CD4-positive, alpha-beta T cell treated with Interferon alpha-2 for 1 hour (primary cell): ENCODE data around the gene POP4.

Experiments
- DNase-seq, 2 donors: peaks; one replicate each; pipeline ENCODE4 v3.0.0-alpha.2; 2020 to 2022

The POP4 gene

DNA sequence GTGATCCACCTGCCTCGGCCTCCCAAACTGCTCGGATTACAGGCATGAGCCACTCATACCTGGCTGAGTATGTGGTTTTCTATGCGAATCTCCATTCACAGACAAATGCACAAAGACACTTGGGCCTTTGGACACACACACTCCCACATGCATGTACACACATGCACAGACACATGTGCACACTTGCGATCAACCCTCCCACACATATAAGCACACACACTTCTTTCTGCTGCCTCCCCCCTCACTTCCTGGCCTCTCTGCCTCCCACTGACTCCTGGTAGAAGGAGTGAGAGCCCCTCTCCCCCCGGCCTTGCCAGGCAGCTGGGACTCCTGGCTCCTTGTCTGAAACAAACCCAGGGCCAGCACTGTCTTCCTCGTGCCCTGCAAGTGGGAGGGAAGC, 29.9 kb downstream of the POP4 start:
- DNase-seq: no peak

DNA sequence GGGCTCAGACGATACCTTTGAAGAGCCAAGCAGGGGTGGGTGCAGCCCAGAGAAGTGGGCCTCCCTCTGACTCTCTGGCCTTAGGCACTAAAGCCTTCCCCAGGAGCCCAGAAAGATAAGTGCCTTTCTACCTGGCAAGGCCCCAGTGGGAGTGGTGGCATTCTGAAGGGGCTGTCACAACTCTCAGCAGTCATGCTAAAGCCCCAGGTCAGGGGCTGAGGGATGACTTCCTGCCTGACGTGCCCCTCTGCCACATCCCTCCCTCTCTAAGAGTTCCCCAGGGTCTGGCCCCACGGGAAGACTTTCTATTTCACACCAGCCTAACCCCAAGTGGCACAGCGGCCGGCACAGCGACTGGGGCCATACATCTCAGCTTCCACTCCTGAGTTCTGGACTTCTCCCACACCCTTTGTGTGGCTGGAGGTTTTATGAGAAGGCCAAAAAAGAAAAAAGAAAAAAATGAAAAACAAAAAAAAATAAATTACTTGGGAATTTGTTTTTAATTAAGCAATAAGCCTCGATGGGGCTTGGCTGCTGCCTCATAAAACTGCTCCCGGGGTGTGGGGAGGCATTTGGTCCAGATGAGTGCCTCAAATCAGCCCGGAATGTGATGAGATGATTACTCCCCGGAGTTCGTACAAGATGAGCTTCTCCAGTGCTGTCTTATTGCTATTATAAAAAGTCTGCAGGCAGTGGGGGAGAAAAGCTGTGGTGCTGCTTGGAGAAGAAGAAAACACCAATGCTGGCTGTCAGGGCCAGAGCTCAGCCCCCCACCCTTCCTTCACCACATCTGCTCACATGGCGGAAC, 30.7 kb downstream of the POP4 start:
- no peak for DNase-seq

DNA sequence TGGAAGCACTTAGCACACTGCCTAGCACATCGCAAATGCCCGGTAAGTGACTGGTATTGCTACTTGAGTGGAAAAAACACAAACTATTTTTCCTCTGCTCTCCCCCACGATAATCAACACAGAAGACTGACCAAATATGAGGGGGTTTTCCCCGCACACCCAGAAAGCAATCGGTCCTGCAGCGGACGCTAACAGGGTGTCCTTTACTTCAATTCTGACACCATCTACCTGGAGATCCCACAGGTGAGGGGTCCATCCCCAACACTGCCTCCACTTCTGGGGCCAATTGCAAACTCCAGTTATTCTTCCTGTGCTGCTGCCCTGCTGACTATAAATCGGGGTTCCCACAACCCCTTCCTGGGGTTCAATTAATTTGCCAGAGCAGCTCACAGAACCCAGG, 33.0 kb downstream of the POP4 start:
- DNase-seq: no peak

DNA sequence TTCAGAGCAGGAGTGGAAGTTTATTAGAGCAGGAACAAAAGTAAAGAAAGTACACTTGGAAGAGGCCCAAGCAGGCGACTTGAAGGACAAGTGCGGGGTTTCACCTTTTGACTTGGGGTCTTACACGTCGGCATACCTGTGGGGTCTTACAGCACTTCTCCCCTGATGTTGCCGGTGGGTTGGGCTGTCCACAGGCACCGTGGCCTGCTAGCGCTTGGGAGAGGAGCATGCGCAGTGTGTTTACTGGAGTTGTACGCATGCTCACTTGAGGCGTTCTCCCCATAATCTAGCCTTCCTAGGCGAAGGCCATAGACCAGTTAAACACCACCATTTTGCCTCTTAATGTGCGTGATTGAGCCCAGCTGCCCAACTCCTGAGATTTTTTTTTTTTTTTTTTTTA, 34.1 kb downstream of the POP4 start:
- DNase-seq: no peak

DNA sequence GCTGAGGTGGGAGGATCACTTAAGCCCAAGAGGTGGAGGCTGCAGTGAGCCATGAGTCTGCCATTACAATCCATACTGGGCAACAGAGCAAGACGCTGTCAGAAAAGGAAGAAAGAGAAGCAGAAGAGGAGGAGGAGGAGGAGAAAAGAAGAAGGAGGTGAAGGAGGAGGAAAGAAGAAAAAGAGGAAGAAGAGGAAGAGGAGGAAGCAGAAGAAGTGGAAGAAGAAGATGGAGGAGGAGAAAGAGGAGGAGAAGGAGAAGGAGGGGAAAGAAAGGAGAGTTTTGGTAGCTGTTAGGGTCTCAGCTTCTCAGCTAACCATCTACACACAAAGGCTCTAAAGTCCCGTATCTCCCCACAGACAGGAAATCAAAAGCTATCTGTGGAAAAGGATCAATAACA, 35.5 kb downstream of the POP4 start:
- DNase-seq: no peak

DNA sequence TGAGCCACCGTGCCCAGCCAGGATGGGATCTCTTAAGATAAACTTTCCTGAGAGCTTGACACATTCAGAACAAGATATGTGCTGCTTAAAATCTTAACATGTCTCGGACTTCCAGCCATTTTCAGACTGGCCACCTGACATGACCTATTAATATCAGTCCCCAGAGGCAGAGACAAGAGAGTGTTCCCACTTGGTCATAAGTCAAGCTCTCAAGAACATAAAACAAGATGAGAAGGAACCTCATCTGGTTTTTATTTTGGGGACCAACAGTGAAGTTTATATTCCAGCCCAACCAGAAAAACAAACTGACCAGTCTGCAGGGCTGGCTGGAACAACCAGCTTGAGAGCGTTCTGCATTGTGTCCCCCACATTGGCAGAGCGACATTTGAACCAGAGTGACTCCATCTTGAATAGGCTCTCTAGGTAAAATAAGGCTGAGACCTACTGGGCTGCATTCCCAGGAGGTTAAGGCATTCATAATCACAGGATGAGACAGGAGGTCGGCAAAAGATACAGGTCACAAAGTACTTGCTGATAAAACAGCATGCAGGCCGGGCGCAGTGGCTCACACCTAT, 37.4 kb downstream of the POP4 start:
- no peak for DNase-seq

DNA sequence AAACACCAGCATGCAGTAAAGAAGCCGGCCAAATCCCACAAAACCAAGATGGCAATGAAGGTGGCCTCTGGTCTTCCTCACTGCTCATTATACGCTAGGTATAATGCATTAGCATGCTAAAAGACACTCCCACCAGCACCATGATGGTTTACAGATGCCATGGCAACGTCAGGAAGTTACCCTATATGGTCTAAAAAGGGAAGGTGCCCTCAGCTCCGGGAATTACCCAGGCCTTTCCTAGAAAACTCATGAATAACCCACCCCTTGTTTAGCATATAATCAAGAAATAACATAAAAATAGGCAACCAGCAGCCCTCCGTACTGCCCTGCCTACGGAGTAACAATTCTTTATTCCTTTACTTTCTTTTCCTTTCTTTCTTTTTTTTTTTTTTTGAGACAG, 38.1 kb downstream of the POP4 start:
- DNase-seq: no peak

DNA sequence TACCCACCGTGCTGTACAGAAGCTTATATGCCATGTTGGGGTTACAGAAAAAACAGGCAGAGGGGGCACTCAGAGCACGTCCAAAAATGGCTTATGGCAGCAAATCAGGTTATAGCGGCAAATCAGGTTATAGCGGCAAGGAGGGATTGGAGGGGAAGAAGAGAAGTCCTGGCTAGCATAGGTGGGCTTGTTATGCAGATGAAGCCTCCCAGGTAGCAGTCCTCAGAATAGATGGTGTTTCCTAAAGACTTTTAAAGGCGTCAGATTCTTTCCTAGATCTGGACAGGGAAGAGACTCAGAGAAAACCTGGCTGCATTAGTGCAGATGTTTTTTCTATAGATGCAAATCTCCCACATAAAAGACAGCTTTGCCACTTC, 39.4 kb downstream of the POP4 start:
- no peak for DNase-seq

DNA sequence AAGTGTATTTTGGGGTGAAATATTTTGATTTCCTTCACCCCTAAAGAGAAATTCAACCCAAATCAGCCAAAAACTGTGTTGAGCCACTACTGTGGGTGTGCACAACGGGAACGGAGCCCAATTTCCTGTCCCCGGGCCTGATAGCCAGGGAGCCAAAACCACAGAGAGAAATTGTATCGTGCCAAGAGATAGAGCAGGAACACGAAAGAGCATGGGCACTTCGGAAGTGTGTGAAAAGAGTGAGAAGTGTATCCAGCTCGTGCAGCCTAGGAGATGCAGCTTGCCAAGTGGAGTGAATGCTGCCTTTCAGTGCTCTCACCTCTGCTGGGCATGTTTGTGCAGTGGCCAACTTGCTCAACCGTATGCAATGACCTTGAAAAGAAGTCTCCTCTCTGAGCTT, 39.8 kb downstream of the POP4 start:
- DNase-seq: no peak

DNA sequence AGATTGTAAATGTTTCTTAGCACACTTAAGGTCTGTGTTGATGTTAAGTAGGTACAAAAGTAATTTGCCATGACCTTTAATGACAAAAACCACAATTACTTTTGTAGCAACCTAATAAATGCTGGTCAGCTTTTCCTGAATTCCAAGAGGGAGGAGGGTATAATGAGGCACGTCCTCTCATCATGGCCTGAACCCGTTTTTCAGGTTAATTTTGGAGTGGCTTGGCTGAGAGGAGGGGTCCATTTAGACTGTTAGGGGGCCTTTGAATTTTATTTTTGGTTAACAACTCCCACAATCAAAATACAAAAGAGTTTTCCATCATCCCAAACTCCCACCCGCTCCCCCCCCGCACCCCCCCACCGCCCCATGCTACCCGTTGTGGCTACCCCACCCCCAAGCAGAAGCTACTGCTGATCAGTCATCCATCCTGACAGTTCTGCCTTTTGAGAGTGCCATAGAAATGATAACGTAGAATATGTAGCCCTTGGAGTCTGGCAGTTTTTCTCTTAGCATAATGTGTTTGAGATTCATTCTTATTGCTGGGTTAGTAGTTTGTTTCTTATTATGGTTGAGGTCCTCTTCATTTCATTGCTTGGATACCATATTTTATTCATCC, 44.8 kb downstream of the POP4 start:
- DNase-seq: no peak

DNA sequence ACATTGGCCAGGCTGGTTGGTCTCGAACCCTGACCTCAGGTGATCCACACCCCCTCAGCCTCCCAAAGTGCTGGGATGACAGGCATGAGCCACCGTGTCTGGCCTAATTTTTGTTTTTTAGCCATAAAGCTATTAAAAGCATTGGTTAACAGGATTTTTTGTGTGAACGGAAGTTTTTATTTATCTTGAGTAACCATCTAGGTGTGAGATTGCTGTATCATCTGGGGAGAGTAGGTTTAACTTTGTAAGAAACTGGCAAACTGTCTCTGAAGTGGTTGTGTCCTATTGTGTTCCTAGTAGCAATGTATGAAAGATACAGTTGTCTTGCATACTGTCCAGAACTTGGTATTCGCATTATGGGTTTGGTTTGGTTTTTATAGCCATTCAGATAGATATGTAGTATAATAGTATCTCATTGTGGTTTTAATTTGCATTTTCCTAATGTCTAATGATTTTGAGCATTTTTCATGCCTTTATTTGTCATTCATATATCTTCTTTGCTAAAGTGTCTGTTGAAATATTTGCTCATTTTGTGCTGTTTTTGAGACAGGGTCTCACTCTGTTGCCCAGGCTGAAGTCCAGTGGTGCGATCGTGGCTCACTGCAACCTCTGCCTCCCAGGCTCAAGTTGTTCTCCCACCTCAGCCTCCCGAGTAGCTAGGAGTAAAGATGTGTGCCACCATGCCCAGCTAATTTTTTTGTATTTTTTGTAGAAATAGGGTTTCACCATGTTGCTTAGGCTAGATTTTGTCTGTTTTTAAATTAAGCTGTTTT, 45.7 kb downstream of the POP4 start:
- no peak for DNase-seq

DNA sequence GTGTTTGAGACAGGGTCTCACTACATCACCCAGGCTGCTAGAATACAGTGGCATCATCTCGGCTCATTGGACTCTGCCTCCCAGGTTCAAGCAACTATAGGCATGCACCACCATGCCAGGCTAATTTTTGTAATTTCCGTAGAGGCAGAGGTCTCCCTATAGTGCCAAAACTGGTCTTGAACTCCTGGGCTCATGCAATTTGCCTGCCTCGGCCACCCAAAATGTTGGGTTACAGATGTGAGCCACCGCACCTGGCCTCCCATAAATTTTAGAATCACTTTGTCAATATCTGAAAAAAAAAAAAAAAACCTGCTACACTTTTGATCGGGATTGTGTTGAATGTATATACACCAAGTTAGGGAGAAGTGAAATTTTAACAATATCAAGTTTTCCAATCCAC, 47.3 kb downstream of the POP4 start:
- no peak for DNase-seq

DNA sequence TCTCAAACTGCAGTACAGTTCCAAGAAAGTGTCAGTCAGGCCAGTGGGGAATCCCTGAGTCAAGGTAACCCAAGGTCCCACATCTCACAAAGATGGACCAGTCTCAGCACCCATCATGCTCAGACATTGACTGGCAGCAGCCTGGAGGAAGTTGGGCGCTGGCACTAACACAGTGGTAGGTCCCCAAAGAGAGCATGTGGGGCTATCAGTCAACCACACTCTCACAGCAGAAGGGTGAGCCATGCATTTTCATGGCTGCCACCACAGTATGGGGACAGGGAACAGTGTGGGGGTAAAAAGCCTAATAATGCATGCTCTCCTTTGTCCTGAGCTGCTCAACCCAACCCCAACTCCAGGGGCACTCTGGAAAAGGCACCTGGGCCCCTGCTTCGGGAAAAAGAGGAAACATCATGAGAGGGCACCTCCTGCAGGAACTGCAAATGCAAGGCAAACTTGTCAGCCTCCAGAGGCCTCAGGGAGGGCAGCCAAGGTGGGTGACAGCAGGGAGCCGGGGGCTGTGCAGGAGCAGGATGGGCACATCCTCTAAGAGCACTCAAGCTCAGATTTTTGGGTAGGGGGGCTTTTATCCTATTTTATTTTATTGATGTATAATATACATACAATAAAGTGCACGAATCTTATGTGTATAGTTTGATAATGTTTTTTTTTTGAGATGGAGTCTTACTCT, 49.7 kb downstream of the POP4 start:
- no peak for DNase-seq

DNA sequence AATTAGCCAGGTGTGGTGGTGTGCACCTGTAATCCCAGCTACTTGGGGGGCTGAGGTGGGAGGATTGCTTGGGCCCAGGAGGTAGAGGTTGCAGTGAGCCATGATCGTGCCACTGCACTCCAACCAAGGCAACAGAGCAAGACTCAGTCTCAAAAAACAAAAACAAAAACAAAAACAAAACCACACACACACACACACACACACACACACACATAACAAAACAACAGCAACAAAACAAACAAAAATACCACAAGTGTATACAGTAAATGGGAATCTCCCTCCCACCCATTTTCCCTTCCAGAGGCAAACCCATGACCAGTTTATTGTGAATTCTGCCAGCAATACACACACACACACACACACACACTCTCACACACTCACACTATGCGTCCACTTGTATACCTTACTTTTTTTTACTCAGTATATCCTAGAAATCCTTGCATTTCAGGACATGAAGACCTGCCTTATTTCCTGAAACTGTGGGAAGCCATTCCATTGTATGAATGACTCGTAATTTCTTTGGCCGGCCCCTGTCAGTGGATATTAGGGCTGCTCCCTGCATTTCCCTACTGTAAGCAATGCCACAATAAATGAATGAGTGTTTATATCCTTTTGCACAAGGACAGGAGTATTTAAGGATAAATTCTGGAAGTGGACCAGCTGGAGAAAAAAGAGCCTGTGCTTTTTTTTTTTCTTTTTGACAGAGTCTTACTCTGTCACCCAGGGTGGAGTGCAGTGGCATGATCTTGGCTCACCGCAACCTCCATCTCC, 52.3 kb downstream of the POP4 start:
- DNase-seq: no peak

DNA sequence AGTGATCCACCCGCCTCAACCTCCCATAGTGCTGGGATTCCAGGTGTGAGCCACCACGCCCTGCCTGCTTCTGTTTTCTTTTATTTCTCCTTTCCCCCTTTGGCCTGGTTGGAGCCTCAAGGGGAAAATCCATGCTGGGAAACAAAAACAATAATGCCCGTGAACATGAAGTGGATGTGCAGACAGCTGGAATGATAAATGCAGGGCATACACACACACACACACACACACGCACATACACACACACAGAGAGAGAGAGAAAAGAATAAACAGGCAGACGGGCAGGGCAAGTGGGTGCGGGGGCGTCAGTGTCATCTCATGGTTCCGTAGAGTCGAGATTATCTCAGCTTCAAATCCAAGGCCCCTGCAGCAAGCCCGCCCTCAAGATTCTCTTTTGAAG, 54.8 kb downstream of the POP4 start:
- no peak for DNase-seq

DNA sequence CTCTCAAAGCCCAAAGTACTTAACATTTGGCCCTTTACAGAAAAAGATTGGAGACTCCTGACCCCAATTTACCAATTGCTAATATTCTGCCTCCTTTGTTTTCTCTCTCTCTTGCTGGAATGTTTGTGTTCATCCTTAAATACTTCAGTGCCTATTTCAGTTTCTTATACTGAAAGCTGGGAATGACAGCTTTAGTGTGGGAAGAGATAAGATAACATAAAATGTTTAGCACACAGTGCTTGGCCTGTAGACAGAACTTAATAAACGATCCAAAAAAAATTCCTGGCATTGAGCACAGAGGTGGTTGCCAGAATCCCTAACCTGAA, 56.2 kb downstream of the POP4 start:
- no peak for DNase-seq

DNA sequence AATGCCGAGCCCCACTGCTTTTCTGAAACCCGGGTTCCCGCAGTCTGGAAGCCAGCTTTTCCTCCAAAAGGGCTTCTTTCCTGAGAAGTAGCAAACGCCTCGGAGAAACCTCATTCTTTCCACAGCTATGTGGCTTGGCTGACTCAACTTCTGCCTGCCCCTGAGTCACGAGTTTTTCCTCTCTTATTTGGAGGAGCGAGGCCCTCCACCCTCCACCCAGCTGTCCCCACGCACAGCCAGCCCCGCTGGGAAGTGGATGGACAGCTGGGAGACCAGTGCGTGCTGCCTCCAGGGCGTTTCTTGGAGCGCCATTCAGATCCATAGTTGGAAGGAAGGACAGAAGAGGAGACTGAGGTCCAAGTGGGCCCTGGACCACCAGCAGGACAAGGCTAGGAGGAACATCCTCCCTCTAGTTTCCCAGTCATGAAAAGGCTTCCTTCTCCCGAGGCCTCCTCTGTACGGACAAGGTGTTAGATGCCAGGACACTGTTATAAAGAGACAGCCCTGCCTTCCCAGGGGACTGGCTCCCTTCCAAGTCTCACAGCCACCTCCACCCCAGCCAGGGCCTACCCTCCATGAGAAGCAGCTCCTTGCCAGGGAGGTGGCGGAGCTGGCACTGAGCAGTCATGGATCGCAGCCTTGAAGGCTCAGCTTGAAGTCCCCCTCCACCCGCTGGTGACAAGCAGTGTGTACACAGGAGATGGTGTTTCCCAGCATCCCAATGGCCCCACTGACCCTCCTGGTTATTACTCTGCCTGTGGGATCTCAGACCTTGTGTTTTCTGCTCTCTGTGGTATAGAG, 56.7 kb downstream of the POP4 start:
- no peak for DNase-seq

DNA sequence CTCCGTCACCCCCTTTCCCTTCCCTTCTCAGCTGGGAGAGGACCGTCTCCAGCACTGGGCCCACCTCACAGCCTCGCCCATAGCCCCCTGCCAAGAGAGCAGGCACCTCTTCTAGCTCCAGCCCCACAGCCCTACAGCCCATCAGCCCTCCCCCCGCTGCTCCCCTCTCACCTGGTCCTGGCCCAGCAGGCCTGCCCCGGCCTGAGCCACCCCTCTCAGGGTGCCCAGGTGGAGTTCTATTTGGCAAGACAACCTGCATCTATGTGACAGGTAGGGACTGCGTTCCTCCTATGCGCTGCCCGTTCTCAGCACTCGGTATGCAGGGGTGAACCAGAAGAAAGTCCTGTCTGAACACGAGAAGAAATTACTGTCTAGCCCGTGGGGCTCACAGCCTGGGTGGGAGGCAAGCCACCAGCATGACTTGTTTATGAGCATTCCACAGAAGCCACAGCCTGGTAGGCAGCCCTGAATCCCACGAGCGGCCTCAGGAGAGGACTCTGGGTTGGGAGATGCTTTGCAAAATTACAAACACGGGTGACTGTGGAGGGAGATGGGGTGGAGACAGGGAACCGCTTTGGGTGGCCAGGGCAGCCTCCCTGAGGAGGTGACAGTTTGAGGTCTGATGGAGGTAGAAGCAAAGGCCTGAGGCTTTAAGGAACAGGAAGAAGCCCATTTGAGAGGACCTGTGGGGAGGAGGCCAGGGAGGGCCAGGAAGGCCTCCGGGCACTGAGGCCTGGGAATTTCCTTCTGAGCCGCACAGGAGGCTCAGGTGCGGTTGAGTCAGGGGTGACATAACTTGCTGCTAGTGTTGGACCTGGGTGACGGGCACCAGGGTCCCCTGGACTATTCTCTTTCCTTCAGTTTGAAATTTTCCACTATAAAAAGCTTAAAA, 58.0 kb downstream of the POP4 start:
- no peak for DNase-seq

DNA sequence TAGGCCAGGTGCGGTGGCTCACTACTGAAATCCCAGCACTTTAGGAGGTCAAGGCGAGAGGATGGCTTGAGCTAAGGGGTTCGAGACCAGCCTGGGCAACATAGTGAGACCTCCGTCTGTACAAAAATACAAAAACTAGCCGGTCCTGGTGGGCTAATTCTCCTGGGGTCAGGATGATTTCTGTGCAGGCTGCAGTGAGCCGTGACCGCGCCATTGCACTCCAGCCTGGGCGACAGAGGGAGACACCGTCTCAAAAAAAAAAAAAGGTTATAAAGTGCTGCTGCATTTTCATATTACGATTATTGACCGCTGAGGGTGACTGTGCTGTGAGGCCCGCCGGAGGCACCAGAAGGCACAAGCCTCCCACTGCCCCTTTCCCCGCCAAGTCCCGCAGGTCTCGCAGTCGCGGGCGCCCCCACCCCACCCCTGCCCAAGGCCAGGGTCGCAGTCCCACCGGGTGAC, 58.7 kb downstream of the POP4 start:
- no peak for DNase-seq

DNA sequence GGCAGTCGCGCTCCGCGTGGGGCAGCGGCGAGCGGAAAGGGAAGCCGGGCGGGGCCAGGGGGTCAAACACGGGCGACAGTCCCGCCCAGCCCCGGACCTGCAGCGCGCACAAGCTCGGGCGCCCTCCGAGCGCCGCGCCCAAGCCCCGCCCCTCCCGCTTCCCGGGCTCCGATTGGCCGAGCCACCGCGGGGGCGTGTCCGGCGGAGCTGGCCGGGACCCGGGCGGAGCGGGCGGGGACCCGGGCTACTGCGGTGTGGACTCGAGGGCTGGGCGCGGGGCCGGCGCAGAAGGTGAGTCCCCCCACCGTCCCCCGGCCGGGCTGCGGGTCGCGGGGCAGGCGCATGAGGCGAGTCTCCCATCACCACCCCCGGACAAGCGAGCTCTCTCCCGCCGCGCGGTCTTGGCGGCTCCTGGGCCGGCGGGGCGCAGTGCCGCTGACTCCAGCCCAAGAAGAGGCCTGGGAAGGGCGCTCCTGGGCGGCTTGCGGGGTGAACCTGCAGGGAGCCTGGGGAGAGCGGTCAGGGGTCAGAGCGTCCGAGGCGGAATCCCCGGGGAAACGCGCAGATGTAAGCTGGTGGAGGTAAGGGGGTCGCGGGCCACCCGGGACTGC, 59.2 kb downstream of the POP4 start, which contains the start of gene PLEKHF1:
Gene PLEKHF1 (plus strand): TSS at position 247 of the 611 bp plus-strand sequence. CDS start 8,379 bp downstream, outside the sequence.
- peak; percentile 79 to 88 for DNase-seq
